GM19025 (cell line): ENCODE measurements around the gene TMEM128.
"Not testable (repeated sequence)": the region's sequence is repeated elsewhere in the genome, so short reads cannot be mapped to it uniquely, and the experiment has no call there.

Experiments
- ATAC-seq: cut with Tn5 transposase; IDR thresholded peaks from one replicate; pipeline ENCODE4 v1.9.1; 2021; ENCODE audit warnings: mild to moderate bottlenecking, low read depth, moderate library complexity; ENCODE audit not compliant: unreplicated experiment

The TMEM128 gene

DNA sequence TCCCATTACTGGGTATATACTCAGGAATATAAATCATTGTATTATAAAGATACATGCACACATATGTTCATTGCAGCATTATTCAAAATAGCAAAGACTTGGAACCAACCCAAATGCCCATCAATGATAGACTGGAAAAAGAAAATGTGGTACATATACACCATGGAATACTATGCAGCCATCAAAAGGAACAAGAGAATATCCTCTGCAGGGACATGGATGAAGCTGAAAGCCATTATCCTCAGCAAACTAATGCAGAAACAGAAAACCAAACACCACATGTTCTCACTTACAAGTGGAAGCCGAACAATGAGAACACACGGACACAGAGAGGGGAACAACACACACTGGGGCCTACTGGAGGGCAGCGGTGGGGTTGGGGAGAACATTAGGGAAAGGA is 9.7 kb upstream of the TMEM128 start:
- not testable (repeated sequence) for ATAC-seq

DNA sequence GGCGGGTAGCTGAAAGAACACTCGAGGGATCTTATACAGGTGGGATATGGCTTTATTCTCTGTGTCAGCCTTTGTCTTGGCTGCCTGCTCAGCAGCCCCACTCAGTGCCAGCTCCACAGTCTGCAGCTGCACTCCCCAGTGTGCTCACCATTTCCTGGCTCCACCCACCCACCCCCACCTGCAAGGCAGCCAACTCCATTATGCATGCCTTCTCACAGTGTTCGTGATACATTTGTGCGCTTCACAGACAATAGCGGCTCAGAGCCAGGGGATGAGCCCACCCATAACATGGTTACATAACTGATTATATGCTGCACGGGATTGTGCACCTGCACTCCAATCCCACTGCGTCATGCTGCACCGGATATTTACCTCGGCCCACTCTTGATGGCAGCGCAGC is 8.8 kb upstream of the TMEM128 start:
- ATAC-seq = no peak

DNA sequence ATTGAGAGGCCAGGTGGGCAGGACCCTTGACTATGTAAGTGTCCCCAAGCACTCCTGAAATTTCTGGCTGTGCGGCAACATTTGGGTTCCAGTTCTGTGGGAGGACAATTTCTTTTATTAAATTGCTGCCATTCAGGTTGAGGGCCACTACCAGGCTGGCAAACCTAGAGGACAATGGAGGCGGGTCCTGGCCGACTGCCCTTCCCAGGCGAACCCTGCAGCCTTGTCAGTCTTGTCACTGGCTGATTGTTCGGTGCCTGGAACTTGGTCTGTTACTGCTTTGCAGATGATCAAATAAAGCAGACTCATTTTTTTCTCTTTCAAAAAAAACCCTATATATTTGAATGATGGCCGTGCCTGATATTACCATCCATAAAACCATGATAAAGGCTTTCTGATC is 6.6 kb upstream of the TMEM128 start:
- no peak for ATAC-seq

DNA sequence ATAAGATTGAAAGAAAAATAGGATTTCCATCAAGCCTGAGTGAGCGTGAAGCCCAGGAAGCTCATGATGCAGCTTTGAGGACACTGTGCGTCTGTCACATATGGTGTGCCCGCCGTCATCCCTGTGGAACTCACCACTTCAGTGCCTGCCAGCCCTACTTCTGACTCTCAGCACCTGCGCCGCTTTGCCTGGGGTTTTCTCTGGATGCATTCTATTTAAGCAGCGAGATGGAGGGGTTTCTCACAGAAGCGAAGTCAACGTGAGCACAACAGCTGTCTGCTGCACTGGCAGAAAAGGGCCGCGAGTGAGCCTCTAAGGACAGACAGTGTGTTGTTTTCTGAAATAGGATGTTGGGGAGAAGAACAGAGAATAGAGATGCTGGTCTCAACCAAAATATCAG is 6.2 kb upstream of the TMEM128 start:
- ATAC-seq = no peak

DNA sequence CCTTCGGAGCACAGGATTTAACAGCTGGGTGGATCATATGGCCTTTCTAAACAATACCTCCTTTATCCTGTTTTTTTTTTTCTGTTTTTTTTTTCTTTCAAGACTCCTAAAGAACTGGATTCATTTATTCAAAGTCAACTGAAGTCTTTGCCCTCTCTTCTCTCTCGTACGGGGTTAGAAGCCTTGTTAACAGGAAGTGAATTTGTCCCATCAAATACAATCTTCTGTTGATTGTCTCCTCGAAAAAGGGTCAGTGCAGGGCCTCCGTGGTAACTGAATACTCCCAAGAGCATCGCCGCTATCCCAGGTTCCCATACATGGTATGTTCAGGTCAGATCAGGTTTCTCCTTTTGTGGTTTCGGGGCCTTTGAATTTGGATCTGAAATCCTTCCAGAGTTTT is 1.8 kb upstream of the TMEM128 start:
- no peak for ATAC-seq

DNA sequence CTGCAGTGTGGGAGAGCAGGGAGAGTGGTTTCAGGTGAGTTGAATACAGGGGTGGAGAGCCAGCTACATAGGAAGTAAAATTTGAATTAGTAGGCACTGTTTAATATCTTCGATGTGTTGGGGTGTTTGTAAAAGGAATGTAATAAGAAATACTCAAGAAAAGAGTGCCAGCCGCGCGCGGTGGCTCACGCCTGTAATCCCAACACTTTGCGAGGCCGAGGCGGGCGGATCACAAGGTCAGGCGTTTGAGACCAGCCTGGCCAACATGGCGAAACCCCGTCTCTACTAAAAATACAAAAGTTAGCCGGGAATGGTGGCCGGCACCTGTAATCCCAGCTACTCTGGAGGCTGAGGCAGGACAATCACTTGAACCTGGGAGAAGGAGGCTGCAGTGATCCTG is 1.3 kb upstream of the TMEM128 start:
- not testable (repeated sequence) for ATAC-seq

DNA sequence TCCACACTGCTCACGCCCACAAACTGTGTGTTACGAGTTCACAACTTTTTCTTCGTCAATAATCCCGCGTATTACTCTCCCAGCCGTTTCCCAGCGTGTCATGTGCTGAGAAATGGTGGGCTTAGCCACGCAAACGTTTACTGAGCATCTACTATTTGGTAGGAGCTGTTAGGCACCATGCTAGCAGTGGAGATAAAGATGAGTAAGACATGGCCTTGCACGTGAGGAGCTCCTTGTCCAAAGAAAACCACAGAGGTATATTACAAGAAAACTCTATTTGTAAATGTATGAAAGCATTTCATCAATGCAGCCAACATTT is 821 bp upstream of the TMEM128 start:
- ATAC-seq = no peak

DNA sequence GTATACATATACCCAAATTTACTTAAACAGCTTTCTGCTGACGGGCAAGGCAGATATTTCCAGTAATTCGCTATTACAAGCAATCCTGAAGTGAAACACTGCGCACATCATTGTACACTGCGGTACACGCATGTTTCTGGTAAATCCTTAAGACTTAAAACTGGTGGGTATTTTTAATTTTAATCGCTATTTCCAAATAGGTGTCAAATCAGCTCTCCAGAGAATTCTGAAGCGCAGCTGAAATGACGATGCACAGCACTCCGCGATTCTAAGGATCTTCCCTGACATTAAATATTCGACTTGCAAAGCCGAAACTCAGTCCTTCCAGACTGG is 361 bp downstream of the TMEM128 start:
- ATAC-seq = no peak

DNA sequence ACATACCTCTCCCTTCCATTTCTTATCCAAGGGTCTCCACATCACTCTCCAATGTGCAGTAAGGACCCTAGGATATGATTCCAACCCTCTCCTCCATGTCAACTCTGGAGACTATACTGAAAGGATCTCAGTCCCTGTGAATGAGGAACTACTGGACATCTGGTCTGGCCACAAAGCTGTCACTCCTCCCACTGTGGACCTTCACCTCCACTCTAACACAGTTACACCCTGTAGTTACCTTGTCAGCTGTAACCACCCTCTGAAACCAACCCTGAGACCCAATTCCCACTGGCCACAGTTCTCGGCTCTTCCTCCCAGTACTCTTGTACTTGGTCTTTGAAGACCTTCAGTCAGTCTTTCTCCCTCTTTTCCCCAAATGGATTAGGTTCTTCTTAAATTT is 2.9 kb downstream of the TMEM128 start:
- no peak for ATAC-seq

DNA sequence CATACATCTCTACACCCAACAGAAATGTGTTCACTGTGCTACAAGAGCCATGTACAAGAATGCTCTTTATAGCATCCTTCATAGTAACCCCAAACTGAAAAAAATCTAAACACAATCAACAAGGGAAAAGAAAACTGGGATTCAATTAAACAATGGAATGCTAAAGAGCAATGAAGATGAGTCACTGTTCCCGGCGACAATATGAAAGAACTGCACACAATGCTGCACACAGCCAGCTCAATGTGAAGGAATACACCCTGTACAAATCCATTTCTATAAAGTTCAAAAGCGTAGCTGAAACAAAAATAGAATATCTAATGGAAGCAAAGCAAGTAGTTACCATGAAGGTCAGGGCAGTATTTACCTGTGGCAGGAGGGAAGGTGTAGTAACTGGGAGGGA is 8.5 kb downstream of the TMEM128 start:
- ATAC-seq = not testable (repeated sequence)

DNA sequence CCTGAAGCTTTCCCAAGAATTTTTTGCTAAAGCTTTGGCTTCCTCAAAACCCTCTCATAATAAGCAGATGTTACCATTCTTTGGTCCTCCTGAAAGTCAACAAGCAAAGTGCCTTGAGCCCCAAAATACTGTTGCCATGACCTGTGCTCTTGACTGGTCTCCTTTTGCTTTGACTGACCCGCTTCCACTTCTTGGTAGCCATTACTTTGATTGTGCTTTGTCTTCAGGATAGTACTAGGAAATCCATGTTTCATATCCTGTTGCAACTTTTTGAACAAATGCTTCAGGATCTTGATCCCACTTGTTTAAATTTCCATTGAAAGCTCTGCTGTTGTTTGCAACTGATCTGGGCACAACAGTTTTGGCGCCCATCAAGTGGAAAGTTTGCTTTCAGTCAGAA is 14.4 kb downstream of the TMEM128 start:
- no peak for ATAC-seq

DNA sequence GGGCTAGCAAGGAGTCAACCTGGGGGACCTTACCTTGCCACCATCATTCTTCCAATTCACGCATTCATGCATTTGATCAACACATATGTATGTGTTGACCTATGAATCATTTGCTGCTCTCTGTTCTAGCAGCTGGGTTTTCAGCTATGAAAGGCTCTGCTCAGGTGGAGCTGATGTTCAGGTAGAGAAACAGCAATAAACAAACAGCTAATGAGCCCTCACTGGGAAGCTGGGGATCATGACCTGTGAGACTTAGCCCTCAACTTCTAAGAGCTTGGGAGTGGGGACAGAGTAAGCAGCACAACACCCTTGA is 19.7 kb downstream of the TMEM128 start:
- ATAC-seq = no peak

DNA sequence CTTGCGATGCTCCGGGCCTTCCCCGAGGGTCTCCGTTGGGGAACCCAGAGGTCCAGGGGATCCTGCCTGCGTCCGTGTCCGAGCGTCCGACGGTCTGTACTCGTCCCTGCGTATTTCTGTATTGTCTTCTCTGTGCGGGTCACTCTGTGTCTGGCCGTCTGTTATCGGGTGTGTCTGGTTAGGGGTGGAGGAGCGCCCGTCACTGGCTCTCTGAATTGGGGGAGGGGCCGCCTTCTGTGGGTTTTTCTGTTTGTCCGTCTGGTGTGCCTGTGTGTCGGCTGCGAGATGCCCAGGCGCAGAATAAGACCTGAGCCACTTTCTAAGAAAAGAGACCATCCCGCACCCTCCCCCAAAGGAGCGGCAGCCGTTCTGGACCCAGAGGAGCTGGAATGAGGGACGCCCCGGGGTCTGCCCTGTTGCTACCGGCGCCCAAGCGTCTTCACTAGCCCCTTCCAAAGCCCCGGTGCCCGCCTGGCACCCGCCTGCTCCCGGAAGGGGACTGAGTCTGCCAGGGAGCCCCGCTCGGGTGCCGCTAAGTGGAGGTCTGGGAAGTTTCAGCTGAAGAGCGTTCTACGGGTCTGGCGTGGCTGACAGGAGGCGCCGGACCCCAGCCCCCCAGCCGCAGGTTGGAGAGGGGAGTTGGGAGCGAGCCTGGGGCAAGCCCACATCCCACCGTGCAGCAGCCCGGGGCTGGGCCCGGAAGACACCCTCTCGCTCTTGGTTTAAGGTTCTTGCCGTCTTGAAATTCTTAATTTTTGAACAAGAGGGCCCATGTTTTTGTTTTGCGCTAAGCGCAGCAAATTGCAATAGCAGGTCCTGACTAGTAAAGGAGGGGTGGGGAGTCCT is 20.3 kb downstream of the TMEM128 start:
- ATAC-seq = no peak

DNA sequence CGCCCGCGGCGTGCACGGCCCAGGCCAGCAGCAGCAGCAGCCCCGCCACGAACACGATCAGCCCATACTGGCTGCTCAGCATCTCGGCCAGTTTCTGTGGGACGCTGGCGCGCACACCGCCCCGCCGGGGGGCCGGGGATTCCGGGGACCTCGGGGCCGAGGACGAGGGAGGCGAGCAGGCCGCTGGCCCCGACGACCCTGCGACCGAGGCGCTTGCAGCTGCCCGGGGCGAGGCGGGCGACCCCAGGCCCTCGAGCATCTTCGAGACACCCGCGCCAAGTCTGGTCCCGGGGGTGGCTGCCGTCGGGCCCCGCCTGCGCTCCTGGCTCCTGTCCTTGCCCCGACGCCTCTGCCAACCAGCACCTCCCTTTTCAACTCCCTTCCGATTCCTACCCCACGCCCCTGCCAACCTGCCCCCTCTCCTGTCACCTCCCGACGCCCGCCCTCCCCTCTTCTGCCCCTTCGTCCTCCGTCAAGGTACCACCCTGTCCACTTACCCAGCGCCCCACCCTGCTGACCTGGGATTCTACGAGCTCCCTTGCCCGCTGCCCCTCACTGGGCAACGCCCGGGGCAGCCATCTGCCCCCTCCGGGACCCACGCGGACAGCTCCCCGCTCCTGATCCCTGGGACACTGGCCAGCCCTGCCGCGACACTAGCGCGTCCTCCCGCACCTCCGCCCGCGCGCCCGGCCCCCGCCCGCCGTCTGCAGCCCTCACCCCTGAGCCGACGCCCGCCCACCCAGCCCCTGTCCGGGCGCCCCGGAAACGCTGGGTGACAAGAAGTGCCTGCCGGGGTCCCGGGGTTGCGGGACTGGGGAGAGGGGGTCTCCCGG is 21.2 kb downstream of the TMEM128 start, which contains the start of gene OTOP1:
TSS of gene OTOP1 (minus strand) at position 324 of the 833 bp plus-strand sequence. CDS start at position 259, 65 bp downstream.
- no peak for ATAC-seq

DNA sequence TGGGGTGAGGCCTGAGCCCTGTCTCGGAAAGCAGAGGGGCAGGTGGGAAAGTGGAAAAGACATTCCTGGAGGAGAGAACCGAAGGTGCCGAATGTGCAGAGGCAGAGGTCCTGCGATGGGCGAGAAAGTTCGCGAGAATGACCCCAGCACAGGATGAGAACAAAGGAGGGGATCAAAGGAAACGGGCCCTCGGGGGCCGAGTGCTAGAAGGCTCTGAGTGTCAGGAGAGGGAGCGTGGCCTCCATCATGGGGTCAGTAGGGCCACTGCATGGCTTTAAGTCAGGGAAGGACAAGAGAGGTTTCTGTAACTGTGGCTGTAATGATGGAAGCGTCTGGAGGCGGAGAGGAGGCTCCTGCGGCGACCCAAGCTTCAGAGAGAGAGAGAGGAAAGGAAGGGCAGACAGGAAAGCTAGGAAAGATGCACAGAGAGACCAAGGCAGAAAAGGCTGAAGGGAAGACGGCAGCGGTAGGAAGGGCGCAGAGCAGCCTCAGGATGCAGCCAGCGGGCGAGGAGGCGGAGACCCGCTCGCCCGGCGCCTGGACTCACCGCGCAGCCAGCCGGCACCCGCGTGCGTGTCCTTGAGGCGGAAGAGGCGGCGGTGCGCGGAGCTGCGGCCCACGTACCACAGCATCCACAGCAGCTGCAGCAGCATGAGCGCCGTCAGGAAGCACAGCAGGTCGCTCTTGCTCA is 22.0 kb downstream of the TMEM128 start:
- ATAC-seq = no peak

DNA sequence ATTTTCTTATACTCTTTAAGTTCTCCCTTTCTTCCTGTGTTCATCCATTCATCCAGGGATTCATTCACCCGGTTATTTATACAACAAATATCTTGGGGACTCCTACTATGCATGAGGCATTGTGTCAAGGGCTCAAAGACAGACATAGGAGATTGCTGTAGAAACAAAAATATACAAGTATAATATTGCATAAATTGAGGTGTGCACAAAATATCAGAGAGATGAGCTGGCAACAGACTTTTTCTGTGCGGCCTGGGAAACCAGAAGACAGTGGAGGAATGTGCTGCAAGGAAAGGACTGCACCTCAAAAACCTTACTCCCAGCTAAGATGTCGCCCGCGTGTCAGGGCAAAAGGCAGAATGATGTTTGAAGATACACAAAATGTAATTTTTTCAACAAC is 30.9 kb downstream of the TMEM128 start:
- no peak for ATAC-seq

DNA sequence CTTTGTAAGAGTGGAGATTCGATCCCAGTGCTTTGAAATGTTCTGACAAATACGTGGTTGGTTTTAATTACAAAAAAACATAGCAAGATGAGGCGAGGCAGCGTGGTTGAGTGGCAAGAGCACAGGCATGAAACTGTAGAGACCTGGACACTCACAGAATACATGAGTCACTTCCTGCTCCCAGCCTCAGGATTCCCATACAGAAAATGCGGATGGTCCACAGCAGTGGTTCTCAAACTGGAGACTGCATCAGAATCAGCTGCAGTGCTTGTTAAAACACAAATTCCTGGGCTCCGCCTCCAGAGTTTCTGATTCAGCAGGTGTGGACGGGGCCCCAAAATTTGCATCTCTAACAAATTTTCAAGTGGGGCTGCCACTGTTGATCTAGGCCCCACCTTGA is 31.4 kb downstream of the TMEM128 start:
- no peak for ATAC-seq

DNA sequence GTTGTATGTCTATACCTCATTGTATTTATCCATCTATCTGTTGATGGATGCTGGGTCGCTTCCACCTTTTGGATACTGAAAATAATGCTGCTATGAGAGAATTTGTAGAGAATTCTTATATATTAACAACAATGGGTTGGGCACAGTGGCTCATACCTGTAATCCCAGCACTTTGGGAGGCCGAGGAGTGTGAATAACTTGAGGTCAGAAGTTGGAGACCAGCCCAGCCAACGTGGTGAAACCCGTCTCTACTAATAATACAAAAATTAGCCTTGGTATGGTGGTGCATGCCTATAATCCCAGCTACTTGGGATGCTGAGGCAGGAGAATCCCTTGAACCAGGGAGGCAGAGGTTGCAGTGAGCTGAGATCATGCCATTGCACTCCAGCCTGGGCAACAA is 34.3 kb downstream of the TMEM128 start:
- ATAC-seq = not testable (repeated sequence)

DNA sequence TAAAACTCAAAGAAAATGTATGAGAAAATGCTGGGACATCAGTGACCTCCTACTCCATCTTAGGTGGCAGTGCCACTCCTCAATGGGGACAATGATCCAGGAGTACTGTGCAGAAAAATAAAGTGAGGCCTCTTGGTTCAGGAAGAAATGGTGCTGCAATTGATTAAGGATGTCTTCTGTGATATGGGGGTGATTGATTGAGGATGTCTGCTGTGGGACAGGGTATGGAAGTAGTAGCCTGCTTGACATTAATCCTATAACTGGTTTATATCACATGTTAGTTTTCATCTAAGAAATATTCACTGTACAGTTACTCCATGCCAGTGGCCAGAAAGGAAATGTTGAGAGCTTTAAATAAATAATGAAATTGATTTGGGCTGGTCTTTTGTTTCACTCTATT is 41.8 kb downstream of the TMEM128 start:
- no peak for ATAC-seq

DNA sequence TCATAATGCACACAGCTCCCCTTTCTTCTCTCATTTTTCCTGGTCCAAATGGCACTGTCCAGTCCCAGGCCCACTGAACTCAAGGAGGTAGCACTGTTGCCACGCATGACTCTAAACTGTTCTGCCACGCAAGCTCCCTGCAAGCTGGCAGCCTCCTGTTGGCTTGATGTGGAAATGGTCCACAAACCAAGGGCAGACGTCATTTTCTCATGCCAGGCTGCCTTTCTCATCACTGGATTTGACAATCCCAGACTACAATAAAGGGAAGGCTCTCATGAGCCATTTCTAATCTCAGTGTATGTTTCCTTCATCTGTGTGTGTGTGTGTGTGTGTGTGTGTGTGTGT is 43.6 kb downstream of the TMEM128 start:
- no peak for ATAC-seq

DNA sequence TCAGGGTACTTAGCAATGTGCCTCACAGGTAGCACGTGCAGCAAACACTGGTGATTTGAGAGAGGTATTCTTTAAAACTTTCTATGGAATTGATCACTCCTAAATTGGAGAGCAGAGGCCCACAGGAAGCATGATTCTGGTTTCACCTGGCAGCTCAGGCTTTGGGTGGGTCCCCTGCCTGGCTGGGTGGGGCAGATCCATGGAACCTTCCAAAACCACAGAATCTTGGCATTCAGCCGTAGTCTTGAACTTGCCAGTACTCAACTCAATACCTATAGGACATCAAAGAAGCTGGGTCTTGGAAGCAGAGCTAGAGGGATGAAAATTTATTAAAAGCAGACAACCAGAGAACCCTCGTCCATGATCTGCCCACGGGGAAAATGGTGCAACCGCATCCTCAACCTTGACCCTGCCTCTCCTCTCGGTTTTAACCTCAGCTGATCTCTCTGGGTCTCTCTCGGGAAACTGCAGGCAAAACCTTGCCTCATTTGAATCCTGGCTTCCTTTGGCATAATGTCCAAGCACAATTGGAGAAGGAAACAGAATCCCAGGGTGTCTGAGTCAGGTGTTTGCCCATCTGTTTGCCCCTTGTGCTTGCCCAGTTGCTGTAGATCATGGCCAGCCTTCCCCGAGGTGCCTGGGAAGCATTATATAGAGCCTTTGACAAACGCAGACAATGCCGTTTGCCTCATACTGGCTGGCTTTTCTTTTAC is 44.2 kb downstream of the TMEM128 start:
- no peak for ATAC-seq
